GM18520 (cell line): ENCODE results near the gene ATP1A3.
"Not testable (repeated sequence)": the region's sequence is repeated elsewhere in the genome, so short reads cannot be mapped to it uniquely, and the experiment has no call there.

Experiments used
- ATAC-seq: cut with Tn5 transposase; IDR thresholded peaks from one replicate; pipeline ENCODE4 v1.9.1; 2021; ENCODE audit not compliant: unreplicated experiment

Gene ATP1A3

DNA sequence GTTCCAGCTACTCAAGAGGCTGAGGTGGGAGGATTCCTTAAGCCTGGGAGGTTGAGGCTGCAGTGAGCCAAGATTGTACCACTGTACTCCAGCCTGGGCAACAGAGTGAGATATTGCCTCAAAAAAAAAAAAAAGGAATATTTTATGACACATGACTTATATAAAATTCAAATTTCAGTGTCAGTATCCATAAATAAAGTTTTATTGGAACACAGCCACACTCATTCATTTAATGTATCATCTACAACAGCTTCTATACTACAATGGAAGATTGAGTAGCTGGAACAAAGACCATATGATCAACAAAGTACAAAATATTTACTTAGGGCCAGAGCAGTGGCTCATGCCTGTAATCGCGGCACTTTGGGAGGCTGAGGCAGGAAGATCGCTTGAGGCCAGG is 18.7 kb upstream of the ATP1A3 start:
- ATAC-seq: not testable (repeated sequence)

DNA sequence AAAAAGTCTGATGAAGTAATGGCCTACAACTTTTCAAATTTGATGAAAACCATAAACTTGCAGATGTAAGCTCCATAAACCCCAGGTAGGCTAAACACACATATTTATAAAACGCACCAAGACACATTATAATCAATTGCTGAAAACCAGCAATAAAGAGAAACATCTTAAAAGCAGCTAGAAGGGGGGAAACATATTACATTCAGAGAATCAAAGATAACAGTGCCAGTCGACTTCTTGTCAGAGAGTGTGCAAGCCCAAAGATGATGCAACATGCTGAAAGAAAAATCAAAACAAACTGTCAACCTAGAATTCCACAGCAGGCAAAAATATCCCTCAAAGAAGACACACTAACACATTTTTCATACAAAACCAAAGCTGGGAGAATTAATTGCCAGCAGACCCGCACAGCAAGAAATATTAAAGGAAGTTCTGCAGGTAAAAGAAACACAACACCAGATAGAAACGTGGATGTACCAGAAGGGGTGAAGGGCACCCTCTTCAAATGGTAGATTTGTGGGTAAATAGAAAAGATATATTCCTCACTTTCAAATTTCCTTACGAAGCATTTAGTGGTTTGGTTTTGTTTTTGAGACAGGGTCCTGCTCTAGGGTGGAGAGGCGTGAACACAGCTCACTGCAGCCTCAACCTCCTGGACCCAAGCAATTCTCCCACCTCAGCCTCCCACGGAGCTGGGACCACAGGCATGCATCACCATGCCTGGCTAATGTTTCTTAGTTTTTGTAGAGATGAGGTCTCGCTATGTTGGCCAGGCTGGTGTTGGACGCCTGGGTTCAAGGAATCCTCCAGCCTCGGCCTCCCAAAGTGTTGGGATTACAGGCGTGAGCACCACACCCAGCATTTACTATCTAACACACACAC is 16.5 kb upstream of the ATP1A3 start:
- ATAC-seq: no peak

DNA sequence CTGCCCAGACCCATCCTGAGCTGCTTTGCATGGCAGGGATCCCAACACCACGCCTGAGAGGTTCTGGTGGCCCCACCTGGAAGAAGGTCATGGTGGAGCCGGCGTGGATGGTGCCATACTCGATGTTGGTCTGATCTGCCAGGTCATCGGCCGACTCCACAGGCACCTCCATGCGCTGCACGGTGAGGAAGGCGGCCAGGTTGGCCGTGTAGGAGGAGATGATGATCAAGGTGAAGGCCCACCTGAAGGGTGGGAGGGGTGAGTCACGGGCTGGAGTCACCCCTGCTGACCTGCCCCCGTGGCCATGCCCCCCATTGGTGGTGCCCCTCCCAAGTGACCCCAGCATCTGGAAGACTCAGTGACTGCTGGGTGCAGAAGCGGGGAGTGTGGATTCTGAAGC is 12.5 kb upstream of the ATP1A3 start:
- no peak for ATAC-seq

DNA sequence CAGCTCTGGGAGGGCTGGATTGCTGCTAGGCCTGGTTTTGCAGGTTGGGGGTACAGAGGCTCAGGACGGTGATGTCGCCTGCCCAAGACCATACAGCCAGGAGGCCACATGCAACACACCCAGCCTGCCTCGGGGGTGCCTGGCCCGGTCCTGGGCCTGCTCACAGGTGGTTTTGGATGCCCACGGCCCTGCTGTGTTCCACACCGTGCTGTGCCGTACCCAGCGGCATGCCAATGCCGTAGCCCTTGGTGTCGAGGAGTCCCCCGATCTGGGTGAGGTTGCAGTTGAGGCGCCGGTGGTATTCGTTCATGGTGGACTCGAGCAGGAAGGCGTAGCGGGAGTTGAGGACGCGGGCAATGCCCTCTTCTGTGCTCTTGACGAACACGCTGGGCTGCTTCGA is 11.5 kb upstream of the ATP1A3 start:
- no peak for ATAC-seq

DNA sequence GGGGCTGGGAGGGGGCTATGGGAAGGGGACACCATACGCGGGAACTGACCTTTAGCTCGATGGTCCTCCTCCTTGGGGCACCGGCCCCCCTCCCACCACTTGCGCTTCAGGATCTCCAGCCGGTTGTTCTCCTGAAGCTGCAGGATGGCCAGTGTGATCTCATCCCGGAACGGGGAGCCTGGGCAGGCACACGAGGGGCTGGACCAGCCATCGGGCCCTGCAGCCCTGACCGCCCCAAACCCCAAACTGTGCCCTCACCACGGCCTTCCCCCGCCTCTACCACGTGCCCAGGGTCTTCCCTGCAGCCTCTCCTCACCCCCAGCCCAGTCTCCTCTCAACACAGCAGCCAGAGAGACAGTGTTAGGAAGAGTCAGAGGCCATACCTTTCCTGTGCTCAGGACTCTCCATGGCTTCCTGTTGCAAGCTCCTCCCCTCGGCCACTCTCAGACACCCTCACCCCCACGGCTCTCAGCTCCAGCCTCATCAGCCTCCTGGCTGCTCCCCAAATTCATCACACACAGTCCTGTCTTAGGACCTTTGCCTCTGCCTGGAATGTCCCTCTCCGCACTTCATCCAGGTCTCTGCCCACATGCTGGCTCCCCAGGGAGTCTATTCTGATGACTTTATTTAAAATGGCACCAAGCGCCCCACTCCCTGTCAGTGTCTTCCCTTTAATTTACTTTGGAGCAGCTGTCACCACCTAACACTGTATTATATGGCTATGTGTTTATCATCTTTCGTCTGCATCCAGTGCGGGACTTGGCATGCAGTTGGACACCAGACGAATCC is 9.7 kb upstream of the ATP1A3 start:
- ATAC-seq: no peak

DNA sequence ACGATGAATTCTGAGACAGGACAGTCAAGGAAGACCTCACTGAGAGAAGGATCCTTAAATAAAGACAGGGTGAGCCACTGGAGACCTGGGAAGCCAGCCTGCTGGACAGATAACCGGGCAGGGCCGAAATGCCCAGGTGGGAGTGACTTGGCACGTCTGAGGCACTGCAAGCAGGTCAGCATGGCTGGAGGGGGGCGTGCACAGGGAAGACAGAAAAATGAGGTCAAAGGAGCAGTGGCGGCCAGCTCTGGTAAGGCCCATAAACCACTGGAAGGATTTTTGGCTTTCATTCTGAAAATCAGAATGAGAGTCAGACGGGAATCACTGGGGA is 5.8 kb upstream of the ATP1A3 start:
- ATAC-seq: no peak

DNA sequence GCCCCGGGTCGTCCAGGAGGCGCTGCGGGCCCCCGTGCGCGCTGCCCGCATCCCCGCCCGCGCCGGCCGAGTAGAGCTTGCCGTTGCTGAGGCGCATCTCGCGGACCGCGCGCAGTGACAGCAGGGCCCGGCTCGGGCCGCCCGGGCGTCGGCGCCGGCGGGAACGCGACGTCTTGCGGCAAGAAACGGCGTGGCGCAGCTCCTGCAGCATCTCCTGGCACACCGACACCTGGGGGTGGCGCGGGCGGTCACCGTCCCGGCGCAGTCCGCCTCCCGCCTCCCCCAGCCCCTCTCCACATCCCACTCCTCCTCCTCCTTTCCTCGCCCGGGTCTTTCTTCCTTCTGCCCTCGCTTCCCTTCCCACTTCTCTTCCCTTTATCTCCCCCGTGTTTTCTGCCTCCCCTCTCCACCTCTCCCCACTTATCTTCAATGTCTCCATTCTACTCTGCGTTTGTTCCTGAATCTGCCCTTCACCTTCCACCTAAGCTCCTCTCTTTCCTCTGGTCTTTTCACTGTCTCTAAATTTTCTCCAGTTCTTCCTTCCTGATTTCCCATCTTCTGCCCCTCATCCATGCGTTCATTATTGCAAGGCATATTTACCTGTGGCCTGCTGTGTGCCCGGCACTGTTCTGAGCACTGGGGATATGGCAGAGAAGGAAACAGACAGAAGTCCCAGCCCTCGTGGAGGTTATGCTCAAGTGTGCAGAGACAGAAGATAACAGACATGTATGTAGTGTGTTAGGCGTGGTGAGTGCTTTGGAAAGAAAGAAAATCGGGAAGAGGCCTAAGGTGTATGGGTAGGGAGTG is 5.2 kb upstream of the ATP1A3 start:
- ATAC-seq: no peak

DNA sequence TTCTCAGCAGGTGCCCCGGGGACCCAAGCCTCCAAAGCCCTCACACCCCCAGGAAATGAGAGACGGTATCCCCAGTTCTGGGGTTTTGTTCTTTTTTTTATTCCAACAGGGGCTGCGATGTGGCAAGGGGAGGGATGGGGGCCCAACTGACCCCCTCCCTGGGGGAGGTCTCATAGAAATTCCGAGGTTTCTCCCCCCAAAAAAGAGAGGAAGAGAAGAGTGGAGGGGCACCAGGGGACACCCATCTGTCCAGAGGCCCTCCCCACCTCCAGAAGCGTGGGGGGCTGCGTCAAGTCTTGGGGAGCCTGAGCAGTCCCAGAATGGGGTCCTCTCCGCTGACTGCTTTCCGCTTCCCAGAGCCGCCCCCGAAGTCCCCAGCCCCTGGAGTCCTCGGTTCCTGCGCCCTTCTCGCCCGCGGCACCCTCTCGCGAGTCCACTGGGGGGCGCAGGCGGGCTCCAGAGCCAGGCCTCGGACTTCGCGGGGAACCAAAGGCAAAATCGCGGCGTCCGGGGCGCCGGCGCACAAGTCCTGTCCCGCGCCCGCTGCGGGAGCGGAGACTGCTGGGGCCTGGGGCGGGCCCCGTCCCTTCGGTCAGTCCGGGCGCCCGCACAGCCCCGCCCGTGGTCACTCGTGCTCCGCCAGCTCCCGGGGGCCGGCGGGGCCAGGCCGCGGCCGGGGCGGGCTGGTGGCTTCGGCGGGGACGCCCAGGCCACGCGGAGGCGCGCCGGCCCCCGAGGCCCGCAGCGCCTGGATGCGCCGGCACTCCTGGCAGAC is 4.4 kb upstream of the ATP1A3 start:
- ATAC-seq: no peak

DNA sequence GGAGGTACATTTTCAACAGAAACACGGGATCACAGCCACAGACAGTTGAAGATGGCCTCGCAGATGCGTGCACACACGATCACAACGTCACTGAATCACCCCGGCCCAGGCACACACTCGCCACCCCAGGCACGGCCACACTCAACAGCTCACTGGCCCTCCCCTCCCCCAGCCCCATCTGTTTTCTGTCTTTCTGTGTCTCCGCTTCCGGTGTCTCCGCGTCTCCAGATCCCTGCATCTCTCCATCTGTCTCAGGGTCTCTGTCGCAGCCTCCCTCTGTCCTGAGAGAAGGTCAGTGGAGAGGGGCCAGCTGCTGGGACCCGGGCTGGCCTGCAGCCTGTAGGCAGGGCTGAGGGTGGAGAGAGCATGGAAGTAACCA is 3.8 kb upstream of the ATP1A3 start:
- no peak for ATAC-seq

DNA sequence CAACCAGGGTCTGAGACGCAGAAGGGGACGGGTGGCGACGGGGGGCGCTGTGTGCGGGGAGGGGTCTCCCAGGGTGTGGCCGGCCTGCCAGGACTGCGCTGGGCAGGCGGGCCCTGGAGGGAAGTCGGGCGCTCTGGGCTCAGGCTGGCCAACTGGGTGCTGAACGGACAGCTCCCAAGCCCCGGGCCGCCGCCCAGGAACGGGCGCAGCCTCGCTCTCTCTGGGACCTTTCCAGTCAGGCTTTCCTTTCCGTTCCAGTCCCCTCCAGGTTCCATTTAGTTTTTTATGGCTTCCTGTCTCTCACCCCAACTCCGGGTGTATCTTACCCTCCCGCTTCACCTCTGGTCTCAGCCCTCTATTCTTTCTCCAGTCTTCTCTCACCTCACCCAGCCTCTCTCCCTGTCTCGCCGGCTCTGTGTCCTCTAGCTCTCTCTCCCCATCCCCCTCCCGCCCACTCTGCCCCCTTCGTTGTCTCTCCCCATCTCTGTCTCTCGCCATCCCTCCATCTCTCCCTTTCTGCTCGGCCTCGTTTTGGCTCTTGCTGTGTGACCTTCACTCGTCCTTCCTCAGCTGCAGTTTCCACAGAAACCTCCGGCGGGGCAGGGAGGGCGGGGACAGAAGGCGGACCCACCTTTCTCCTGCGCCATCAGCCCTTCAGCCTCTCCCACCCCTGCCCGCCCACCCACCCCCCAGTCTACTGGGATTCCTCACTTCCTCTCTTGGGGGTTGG is 3.3 kb upstream of the ATP1A3 start:
- no peak for ATAC-seq

DNA sequence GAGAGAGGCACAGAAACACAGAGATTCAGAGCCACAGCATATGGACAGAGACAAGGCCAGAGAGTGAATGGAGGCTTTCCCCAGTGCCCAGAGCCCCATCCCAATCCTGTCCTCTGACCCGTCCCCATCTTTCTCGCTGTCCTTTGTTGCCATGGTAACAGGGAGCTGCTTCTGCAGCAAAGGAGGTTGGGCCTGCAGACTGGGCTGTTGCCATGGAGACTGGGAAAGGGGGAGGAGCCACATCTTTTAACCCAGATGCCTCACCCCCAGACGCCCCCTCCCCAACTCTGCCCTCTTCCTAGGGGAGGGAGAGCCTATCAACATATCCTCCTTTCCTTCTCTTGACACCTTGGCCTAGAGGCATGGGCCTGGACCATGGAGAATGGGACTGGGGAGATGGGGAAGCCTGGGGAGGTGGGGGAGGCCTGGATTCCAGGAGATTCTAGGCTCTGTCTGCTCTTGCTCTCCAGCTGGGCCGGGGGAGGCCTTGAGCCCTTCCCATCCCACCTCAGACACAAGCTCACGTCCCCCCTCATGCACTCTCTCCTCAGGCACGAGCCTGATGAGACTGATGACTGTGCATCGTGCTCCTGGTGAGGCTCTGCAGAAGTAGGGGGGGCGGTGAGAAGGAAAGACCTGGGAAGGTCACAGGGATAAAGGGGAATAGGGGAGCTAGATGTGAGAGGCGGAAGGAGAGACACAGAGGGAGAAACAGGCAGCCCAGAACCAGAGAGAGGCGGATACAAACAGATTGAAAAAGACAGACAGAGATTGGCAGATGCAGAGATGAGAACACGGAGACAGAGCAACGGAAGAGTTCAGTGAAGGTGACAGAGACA is 2.1 kb upstream of the ATP1A3 start:
- no peak for ATAC-seq

DNA sequence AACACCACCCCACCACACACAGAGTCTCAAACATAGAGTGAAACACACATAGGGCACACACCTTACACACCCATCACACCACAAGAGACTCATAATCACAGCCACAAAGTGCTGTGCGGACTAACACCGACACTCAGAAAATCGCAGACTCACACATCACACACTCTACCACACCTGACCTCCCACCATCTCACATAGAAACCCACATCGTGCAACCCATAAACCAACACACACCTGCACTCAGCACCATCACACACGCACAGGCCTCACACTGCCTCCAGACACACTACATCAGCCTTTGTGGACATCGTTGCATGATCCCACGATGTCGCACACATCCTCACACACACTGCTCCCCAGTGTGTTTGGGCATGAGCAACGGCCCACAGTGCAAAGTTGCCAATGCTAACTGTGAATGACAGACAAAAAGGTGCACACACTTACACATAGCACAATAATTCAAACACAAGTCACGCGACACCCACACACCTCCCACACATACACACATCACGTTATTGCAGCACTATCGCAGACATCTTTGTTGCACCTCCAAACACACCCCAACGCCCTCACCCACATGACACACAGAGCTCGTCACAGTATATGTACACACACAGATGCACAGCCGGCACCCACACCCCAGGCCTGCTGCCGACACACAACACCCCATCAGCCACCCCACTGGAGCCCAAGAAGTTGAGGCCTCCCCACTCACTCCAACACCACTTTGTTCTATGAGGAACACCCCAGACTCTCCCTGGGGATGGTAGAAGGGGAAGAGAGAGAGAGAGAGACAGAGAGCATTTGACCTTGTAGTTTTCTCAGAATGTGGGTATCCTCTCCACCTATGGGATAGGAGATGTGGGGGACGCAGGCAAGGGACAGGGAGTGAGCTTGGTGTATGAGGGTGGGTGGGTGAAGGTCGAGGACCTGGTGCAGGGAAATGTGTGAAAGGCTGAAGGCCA is 1.2 kb upstream of the ATP1A3 start:
- no peak for ATAC-seq

DNA sequence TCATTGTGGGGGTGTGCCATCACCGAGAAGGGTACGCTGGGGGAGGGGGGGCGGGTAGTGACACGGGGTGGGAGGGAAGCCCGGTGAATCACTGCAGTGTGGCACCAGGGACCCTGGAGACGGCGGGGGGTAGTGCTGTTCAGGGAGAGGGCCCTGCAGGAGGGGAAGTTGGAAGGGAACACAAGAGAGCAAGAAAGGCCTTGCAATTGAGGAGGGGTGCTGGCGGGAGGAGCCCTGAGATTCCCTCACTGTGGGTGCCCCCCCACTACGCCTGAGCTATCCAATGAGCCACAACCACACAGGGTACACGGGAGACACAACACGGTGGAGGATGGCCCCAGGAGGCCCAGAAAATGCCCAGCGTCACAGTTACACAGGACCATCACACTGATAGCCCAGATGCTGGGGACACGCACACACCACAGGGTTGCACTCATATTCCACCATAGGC is 516 bp upstream of the ATP1A3 start:
- no peak for ATAC-seq

DNA sequence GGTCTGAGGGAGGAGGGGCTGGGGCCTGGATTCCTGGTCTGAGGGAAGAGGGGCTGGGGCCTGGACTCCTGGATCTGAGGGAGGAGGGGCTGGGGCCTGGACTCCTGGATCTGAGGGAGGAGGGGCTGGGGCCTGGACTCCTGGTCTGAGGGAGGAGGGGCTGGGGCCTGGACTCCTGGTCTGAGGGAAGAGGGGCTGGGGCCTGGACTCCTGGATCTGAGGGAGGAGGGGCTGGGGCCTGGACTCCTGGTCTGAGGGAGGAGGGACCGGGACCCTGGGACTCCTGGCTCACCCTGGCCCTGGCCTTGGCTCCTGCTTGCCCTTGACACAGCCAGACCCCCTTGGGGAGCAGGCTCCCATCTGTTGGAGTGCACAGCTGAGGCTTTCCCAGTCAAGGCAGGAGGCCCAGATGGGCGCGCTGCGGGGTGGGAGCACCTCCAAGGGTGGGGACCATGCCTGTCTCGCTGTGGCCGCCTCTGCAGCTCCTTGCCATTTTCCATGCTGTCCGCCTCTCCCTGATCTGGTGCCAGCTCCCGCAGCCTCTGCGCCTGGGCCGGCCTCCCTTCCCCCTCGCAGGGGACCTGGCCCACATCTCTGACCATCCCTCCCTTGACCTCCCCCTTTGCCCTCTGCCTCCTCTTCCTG is 2.0 kb downstream of the ATP1A3 start:
- ATAC-seq: not testable (repeated sequence)

DNA sequence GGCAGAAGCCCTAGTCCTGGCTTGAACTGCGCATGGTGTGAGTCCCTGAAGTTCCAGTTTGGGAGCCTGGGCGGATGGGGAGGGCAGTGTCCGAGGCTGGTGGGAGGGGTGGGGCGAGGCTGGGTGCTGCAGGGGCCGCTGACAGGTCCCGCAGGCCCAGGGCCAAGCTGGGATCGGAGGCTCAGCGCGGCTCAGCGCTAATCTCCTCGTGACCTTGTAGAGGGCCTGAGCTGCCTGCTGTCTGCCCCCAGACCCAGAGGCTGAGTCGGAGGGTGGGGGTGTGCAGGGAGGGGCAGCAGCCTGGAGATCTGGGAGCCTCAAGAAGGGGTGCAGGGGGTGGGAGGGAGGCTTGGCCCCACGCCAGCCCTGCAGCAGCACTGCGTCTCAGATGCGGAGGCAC is 3.0 kb downstream of the ATP1A3 start:
- ATAC-seq: no peak

DNA sequence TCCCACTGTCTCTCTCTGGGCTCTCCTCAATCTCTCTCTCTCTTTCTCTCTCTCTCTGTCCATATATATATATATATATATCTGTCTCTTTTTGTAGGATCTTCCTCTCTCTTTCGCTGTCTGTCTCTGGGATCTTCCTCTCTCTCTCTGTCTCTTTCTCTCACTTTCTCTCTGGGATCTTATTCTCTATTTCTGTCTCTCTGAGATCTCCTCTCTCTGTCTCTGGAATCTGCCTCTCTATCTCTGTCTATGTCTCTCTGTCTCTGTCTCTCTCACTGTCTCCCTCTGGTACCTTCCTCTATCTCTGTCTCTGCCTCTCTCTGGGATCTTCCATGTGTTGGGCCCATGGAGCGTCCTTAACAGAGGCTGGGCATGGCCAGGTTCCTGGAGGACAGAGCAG is 3.4 kb downstream of the ATP1A3 start:
- ATAC-seq: no peak

DNA sequence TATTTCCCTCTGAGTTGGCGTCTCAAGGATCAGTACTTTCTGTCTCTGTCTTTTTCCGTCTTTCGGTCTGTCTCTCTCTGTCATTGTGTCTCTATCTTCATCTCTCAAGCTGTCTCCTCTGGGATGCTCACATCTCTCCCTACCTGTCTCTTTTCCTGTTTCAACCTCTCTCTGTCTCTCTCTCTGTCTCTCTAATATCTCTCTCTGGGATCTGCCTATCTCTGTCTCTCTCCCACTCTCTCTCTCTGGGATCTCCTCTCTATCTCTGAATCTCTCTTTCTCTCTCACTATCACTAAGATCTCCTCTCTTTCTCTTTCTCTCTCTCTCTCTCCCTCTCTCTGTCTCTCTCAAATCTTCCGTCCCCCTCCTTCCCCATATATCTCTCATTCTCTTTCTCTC is 4.0 kb downstream of the ATP1A3 start:
- ATAC-seq: no peak

DNA sequence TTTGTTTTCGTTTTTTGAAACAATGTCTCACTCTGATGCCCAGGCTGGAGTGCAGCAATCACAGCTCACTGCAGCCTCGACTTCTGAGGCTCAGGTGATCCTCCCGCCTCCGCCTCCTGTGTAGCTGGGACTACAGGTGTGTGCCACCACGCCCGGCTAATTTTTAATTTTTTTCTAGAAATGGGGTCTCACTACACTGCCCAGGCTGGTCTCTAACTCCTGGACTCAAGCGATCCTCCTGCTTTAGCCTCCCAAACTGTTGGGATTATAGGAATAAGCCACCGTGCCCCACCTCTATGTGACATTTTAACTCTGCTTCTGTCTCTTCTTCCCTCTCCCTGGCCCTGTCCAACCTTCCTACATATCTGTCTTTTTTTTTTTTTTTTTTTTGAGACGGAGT is 5.1 kb downstream of the ATP1A3 start:
- no peak for ATAC-seq
